Measurements from ENCODE around the gene AKAP6.

- no peak for TF ChIP-seq CTCF (IDR thresholded peaks at IDR 0.05)
- TF ChIP-seq POLR2A (IDR thresholded peaks at IDR 0.05): no peak
- TF ChIP-seq POLR2AphosphoS5 (IDR thresholded peaks at IDR 0.05): no peak
Observed at GRCh38 chr14:32374155-32374554, 45.1 kb downstream of the AKAP6 start.
